Activated CD4-positive, alpha-beta T cell treated with anti-CD3 and anti-CD28 coated beads, Interleukin-10, Interleukin-2, amounts not matched to agents 100 ng/mL and 50 ng/mL, durations not matched to agents 16 hours and 8 hours (primary cell): ENCODE results near the gene SOCS4.

Experiments used
- DNase-seq: peaks from one replicate; pipeline ENCODE4 v3.0.0-alpha.2; 2020

SOCS4 gene

GRCh38 chr14:55092341-55092740, 65.3 kb downstream of the SOCS4 start:
- DNase-seq, result no peak

GRCh38 chr14:55094292-55095157, 67.5 kb downstream of the SOCS4 start:
- no peak for DNase-seq

DNA sequence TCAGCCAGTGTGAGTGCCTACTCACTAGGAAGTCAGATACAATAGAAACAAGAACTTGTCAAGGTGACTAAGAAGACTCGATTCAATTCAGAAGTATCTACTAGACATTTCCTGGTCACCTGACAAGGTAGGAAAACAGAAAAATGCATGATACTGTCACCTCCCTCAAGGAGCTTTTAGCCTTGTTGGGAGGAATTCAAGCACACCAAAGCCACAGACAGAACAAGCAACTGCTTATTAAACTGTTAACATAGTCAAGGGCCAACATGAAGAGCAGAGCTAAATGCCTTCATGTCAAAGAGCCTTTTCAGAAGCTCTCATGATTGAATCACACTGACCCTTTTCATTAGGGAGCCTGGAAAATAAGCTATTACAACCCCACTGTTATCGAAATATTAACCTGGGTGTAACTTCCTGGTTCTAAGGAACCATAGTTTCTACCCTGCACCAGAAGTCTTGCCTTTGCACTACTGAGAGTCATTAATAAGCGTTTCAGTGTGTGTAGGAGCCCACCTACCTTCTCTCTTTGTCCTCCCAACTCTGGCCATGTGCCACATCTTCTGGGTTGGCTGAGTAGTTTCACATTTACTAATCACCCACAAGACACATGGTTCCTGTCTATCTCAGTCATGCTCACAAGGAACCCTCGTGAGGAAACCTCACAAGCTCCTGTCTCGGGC, 71.0 kb downstream of the SOCS4 start:
- DNase-seq, result peak; percentile 92

GRCh38 chr14:55098561-55098898, 71.5 kb downstream of the SOCS4 start:
- no peak for DNase-seq
